Ramos (cell line): ENCODE data around the gene NKTR.

Experiments
- in situ Hi-C: fragments of 300-500 bp; cut with MboI; formaldehyde crosslinking; loops from one replicate; pipeline ENCODE4 v1.14.3; 2022; ENCODE audit warnings: low sequenced_read_pairs; ENCODE audit not compliant: unreplicated experiment

The NKTR gene

DNA sequence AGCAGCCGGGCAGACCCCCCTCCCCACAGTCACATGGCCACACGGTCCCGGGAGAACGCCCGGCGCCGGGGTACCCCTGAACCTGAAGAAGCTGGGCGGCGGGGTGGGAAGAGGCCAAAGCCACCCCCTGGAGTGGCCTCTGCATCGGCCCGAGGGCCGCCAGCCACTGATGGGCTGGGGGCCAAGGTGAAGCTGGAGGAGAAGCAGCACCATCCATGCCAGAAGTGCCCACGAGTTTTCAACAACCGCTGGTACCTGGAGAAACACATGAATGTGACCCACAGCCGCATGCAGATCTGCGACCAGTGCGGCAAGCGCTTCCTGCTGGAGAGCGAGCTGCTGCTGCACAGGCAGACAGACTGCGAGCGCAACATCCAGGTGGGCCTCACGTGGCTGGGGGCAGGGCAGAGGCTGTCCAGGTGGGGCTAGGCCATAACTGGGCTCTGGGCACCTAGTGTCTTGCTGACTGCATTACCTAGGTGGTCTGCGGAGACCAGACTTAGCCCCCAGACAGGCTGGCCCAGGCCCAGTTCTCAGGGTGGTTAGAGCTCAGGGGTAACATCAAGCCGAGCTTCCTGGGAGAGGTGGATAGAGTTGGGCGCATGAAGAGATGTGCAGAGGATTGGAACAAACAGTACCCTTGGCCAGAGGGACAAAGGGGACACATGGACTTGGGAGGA, 59.1 kb downstream of the NKTR start:
- in situ Hi-C loops, result no loop called here

DNA sequence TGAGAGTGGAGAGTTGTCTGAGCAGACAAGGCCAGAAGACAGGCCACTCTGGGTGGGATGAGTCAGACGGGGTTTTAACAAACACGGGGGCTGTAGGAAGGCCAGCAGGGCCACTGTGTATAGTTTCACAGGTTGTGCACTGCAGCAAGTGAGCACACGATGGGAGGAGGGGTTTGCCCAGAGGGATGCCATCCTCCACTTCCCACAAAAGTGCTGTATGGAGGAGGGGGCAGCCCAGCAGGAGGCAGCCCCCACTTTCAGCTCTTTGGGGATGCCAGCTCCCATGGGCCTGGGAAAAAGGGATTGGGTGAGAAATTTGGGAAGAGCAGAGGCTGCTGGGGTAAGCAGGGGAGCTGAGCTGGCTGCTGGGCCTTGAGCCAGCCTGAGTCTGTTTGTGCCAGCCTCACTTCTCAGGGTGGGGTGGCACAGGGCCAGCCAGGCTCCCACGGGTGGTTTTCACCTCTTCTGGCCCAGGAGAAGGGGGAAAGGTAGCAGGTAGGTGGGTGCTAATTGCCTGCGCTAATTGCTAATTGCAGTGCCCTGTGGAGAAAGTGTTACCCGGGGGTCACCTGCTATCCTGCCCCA, 59.7 kb downstream of the NKTR start:
- in situ Hi-C loops, result no loop called here

DNA sequence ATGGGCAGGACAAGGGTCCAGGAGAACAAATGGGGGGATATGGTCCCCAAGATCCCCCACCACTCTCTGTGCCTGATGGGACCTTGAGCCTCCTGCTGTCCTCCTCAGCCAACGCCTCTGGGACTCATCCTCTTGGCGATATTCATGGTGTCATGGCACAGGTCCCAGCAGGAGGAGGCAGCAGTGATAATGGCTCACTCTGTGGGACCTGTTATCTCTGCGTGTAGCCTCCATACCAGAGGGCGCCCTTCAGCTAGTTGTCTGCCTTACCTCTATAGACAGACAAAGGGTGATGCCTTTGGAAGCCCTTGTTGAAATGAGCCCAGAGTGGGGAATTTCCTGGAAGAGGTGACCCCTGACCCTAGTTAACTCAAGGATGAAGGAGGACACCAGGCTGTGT, 60.4 kb downstream of the NKTR start:
- in situ Hi-C loops, result no loop called here

DNA sequence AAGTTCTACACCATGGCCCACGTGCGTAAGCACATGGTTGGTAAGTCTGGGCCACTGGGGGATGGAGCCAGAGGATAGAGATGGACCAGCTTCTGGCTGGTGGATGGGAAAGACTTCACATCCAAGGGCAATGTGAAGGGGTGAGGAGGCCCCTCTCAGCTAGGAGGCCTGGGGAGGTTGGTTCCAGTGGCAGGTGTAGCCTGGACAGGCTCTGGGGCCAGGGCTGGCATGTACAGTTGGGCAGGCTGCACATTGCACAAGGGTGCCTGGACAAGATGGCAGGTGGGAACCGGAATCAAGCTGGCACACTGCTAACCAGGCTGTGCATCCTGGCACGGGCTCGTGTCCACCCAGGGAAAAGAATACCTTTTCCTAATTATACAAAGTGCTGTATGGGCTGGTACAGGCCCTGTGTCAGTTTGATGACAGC, 61.1 kb downstream of the NKTR start:
- in situ Hi-C loops, result no loop called here

DNA sequence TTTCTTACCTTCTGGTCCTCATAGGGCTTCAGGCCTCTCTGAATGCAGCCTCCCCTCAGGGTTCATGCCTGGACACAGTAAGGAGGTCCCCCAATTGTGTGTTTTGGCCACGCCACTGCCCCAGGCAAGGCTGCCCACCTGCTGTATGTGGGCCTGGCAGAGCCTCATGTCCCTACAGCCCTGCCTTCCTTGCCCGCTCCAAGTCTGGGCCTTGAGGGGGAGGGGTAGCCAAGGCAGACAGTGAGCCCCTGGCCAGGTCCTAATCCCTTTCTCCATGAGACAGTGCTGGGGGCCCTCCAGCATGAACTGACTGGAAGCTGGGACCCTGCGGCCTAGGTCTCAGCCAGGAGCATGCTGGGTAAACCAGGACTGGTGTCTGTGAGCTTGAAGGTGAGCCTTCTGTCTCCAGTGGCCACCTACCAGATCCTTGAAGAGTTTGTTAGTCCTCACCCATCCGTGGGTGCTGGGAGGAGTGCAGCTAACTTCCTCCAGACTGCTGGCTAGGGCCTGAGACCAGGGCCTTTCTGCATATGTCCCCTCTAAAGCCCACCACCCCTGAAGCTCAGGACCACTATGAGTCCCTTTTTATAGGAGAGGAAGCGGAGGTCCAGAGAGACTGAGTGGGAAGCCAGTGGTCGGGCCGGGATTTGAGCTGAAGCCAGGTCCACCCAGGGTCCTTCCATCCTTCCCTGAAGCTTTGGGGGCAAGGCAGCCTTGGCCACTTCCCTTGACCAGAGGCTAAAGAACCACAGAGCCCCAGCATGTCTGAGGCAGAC, 61.7 kb downstream of the NKTR start:
- in situ Hi-C loops, result no loop called here

DNA sequence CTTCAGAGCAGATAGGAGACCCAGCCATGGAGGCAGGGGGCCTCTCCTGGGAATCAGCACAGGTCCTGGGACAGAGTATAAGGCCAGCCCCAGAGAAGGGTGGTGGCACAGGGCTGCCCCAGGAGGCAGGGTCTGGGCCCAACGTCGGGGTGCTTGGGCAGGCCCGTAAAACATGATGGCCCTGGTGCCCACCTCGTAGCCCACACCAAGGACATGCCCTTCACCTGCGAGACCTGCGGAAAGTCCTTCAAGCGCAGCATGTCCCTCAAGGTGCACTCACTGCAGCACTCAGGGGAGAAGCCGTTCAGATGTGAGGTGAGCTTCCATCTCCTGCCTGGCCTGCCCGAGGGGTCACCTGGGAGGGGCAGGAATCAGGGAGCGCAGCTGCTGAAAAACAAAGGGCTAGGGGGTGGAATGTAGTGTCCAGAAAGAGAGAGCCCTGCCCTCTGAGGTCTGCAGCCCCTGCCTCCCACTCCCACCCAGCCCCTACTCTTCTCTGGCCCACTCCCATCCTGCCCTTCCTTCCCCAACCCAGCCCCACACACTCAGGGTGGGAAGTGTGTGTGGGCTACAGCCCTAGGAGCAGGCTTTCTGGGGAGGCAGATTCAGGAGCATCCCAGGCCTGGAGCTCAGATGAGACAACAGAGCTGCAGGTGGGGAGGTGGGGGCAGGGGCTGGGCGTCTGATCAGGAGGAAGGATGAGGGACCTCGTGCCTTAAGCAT, 62.5 kb downstream of the NKTR start:
- in situ Hi-C loops, result no loop called here

DNA sequence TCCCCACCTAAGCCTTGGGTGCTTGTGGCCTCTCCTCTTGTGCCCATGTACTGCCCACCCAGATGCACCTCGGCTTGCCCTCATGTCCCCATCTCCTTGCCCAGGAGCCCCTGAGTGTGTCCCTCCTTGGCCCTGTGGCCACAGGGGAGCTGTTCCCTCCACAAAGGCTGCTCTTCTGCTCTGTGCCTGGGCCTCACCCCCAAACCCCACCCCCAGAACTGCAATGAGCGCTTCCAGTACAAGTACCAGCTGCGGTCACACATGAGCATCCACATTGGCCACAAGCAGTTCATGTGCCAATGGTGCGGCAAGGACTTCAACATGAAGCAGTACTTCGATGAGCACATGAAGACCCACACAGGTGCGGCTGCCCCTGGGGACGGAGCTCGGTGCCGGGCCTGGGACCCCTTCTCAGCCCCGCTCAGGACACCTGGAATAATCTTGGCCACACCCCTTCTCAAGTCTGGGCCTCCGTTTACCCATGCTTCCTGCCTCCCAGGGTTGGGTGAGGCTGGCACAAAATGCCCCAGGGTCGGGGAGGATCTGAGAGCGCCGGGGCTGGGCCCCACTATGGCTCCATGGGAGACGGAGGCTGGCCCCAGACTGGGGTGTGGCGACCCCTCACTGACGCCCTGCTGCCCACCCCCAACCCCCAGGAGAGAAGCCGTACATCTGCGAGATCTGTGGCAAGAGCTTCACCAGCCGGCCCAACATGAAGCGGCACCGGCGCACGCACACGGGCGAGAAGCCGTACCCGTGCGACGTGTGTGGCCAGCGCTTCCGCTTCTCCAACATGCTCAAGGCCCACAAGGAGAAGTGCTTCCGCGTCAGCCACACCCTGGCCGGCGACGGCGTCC, 63.3 kb downstream of the NKTR start:
- in situ Hi-C loops, result no loop called here

DNA sequence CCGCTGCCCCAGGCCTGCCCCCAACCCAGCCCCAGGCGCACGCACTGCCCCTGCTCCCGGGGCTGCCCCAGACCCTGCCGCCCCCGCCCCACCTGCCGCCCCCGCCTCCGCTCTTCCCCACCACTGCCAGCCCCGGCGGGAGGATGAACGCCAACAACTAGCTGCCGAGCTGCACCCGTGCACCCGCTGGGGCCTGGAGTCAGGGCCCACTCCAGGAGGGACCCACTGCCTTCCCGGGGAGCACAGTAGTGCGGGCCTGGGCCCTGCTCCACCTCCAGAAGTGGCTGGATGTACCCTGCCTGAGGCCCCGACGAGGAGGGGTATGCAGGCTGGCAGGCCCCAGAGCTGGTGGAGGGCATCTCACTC, 63.9 kb downstream of the NKTR start:
- in situ Hi-C loops, result no loop called here

DNA sequence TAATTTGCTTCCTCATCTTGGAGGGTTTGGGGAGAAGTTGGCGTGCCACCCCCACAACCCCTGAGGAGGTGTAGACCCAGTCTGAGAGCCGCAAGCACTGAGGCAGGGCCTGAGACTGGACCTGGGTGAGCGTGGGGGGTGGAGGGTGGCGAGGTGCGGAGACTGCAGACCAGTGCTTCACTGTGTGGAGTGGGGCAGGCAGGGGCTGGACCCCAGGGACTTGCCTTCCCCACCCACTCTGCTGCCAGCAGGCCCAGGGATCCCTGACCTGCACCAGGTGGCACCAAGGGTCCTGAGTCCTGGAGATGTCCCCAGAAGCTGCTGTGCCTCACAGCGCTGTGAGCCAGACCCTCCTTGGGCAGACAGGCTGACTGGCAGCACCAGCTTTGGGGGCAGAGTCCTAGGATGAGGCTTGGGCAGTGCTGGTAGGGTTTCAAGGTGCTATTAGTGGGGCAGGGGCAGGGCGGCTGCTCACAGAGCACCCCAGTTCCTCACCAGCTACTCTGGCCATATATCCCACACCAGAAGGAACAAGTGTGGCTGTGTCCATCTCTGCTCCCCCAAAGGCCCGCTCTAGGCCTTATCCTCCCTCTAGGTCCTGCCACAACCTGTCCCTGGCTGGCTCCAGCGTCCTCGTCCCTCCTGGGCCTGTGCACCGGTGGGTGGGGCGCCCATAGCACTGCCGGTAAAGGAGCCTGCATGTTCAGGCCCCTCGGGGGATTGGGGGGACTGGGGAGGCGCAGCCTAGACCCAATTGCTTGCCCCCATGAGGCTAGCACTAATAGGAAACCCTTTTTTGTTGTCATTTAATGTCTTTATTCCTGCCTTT, 64.8 kb downstream of the NKTR start:
- in situ Hi-C loops, result no loop called here

DNA sequence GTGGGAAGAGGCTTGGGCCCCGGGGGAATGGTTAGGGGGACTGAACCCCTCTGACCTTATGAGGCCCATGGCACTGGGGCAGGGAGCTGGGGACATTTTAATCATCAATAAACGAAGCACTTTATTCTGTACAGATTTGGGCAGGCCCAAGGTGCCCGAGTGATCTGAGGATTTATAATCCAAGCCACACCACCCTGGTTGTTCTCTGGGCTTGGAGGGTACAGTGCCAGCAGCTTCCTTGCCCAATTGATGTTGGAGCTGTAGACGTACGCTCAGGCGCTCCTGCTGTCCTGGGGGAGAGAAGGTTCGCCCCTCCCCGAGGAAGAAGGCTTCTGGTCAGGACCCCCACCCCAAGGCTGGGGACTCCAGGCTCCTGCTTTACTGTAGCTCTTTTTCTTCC, 65.5 kb downstream of the NKTR start:
- in situ Hi-C loops, result no loop called here

DNA sequence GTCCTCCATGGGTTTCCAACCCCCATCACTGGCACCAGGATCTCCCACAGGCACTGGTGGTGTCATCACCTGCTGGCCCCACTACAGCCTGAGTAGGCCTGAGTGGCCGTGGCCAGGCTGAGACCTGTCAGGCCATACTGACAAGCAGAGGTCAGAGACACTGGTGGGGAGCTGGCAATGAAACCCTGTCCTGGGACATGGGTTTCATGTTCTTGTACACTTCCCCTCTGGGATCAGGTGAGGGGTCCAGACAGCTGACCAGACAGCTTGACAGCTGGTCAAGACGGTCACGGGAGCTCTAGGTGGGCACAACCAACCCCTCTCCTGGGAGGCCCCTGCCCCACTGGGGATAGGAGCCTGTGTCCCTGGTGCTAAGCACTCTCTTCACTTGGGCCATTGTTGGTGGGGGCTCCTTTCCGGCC, 66.1 kb downstream of the NKTR start:
- in situ Hi-C loops, result no loop called here

DNA sequence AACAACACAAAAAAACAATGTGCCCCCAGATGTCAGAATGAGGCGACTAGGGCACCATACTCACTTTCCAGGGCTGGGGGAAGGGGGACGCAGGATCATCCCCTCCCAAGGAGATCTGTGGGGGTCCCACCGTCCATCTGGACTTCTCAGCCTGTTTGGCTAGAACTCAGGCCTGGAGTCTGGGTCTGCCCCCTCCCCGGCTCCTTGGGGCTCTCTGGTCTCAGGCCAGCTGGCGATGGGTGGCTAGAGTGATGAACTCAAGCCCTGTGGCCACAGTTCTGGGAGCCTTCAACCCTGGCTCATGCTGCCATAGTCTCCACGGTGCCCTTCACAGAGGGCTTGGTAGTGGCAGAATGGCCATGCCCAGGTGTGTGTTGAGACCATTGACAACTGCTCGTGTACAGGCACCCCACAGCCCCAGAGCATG, 66.6 kb downstream of the NKTR start:
- in situ Hi-C loops, result no loop called here

DNA sequence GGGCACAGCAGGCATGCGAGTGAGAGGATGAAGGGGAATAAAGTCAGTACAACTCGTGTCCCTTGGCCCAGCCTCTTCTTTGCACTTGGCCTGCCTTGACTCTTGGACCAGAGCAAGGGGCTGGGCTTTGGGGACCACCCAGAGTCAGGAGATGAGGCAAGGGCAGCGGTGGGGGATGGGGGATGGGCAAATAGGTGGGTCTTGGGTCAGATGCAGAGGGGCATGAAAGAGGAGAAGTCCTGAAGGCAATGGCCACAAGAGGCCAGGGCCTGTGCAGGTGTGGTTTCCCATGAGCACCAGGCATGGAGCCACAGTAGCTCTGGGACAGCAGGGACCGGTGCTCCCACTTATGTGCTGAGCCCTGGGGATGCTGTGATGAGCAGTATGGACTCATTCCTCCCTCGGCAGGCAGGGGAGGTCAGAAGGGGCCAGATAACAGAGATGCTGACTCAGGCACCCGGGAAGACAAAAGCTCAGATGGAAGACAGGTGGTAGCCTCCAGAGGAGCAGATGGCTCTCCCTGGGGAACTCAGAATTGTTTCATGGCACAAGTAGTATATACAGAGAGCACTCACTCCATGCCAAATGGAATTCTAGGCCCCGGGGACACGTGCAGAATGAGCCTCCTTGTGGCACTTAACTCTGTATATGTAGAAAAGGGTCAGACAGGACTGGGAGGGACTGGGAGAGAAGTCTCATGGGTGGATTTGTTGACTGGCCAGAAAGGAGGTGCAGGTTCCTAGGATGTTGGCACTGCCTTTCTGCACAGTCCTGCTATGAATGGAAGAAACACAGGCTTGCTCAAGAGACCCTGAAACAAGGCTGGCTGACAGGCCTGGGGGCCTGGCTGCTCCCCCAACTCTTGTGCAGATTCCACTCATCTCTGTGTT, 67.3 kb downstream of the NKTR start:
- in situ Hi-C loops, result no loop called here

DNA sequence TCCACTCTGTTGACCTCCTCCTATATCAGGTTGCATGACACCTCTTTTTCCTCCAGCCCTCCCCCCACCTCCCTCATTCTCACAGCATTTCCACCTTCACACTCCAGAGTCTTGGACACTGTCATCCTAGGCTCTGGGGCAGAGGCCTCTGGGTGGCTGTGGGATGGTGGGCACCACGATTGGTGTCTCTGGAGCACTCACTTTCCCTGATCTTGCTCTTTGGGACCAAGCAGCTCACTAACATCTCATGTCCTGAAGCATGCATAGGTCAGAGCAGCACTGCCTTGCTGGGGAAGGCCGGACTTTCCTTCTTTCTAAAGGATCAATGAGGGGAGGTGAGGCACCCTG, 67.9 kb downstream of the NKTR start:
- in situ Hi-C loops, result no loop called here

DNA sequence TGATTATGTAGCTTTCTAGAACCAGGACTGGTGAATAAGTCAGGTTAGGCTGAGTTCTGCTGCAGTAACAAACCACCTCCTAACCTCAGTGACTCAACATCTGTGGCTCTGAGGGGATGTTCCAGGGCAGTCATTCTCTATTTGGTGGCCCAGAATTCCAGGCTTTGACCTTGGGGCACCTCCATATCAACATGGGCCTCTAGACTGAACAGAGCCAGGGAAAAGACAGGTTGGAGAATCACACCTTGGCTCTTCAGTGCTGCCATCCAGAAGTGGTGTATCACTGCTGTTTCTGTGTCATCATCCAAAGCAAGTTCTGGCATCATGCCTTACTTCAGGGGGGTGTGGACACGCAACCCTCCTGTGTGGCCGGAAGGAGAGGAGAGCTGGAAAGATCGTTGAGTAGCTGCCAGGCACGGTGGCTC, 68.3 kb downstream of the NKTR start:
- in situ Hi-C loops, result no loop called here

DNA sequence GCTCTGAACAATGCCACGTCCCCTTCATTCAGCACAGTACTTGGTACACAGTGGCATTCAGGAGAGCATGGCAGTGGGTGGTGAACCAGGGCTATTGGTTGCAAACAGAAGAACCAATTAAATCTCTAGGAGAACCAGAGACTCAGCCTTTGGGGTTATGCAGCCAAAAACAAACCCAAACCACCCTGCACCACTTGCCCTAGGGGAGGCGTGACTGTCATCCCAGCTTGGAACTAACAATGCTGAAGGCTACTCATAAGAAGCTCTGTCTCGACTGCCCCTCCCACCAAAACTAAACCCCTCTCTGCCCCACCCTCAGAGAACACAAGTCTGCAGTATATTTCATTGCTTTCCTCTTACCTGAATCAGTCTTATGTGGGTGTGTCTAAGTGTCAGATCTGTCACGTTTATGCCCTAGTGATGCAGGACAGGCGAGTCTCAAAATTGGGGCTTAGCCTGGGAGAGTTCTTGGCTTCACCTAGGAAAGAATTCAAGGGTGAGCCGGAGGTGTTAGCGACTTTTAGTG, 69.6 kb downstream of the NKTR start:
- in situ Hi-C loops, result no loop called here

DNA sequence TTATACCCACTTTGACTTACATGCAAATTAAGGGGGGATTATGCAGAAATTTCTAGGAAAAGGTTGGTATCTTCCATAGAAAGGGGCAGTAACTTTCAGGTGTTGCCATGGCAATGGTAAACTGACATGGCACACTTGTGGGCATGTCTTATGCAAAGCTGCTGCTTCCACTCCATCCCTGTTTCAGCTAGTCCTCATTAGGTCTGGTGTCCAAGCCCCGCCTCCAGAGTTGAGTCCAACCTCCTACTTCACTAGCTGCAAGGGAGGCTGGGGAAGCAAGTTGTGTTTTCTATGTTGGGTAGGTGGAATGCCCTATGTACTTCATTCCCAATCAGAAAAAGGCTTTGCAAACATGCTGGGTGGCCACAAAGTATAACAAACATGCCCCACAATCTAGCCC, 70.2 kb downstream of the NKTR start:
- in situ Hi-C loops, result no loop called here

DNA sequence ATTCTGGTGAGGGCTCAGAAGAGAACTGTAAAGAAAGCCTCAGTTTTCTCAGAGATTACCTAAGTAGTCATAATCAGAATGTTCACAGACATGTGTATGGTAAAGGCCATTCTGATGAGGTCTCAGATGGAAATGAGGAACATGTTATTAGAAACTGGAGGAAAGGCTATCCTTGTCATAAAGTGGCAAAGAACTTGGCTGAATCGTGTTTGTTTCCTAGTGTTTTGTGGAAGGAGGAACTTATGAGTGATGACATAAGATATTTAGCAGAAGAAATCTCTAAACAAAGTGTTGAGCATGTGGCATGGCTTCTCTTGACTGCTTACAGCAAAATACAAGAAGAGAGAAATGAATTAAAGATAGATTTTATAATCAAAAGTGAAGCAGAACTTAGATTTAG, 72.0 kb downstream of the NKTR start:
- in situ Hi-C loops, result no loop called here
